SHP77 (cell line): ENCODE measurements around the gene BORA.
"Not testable (repeated sequence)": the region's sequence is repeated elsewhere in the genome, so short reads cannot be mapped to it uniquely, and the experiment has no call there.

ENCODE experiments used
- DNase-seq, 2 experiments: peaks; one replicate each; lab custom pipeline; 2025; lab: John Stamatoyannopoulos, UW

Gene BORA

GRCh38 chr13:72727417-72728289 lies at the start of gene BORA, which contains the start of gene MZT1:
Gene BORA, plus strand, starts transcription at chr13:72727923. Its CDS starts 1,018 bp downstream, at chr13:72728941.
Gene MZT1, minus strand, starts transcription at chr13:72727629. Its CDS starts 27 bp downstream, at chr13:72727602.
- peak; percentile 90 to 93 for DNase-seq

- DNase-seq, result no peak
Observed at GRCh38 chr13:72678312-72678711, 49.4 kb upstream of the BORA start.

DNA sequence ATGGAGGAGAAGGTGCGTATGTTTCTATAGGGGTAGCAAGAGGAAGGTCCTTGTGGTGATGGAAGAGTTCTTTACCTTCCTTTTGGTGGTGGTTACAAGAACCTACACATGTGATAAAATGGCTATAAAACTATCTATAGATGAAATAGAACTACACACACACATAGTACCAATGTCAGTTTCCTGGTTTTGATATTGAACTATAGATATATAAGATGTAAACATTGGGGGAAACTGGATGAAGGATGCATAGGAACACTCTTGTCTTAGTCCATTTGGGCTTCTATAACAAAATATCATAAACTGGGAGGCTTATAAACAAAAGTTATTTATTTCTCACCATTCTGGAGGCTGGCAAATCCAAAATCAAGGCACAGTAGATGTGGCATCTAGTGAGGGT lies 47.4 kb upstream of the BORA start:
- no peak for DNase-seq

DNA sequence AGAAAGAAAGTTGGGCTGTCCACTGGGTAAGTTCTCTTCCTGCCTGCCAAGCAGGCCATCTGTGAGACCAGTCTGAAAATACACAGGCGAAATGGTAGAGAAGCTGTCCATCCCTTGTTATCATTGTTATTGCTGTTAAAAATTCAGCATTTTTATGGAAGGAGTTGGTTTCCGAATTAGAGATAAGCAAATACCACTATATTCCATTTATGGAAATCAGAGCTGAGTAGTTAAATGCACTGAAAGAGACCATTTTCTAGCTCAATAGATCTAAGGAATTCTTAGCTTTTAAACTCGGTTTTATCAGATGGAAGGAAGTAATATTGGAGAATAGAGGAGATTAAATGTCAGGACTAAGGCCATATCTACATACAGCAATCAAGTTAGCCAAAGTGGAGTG lies 41.0 kb upstream of the BORA start:
- DNase-seq, result no peak

GRCh38 chr13:72689181-72689696 lies 38.5 kb upstream of the BORA start:
- DNase-seq, result no peak

- no peak for DNase-seq
Observed at GRCh38 chr13:72692884-72693514, 34.7 kb upstream of the BORA start.

- no peak for DNase-seq
Observed at GRCh38 chr13:72693832-72694231, 33.9 kb upstream of the BORA start.

GRCh38 chr13:72694314-72694713 lies 33.4 kb upstream of the BORA start:
- DNase-seq, result no peak

DNA sequence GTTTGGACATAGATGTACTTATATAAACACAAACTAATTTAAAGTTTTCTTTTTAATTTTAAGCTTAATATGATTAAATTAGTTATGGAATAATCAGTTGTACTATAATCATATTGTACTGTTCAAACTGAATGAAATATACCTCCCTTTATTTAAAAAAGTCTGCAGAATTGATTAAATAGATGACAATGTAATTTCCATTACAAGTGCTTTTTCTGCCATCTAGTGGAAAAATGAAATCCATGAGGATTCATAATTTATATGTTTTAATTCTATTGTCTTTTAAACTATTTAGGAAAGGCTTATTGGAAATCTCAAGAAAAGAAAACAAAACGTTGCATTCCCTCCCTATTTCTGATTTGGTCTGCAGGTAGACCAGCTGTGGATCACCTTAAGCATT lies 31.1 kb upstream of the BORA start:
- no peak for DNase-seq

DNA sequence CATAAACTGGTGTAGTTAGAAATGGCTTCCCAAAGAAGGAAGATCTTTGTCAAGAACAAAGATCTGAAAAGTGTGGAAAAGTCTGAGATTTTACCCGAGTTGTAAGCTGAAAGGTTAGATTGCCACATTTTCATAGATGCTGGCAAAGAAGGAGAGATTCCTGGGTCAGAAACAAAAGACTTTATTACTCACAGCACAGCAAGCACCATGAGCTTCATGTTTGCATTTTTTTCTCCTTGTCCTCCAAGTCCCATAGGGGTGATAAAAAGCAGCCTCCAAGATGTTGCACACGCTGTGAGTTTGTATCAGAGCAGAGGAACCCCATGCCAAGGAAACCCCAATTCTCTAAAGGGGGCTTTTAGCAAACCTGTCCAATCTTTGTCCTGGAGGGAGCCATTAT lies 29.6 kb upstream of the BORA start:
- no peak for DNase-seq

DNA sequence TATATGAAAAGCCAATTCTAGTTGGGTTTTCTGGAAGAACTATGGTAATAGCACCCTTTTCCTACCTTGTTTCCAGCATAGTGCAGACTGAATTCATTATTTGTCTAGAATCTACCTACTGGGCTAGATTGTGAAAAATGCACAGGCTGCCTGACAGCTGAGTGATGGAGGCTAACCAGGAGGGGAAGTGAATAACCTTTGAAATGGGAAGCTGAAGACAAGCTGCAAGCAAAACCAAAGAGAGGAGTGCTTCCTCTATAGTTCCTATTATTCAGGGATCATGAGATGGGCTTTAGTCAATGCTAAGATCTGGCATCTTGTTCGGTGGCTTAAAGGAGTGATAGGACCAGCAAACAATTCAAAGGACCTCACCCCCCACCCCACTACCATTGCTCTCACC lies 27.2 kb upstream of the BORA start:
- DNase-seq, result no peak

DNA sequence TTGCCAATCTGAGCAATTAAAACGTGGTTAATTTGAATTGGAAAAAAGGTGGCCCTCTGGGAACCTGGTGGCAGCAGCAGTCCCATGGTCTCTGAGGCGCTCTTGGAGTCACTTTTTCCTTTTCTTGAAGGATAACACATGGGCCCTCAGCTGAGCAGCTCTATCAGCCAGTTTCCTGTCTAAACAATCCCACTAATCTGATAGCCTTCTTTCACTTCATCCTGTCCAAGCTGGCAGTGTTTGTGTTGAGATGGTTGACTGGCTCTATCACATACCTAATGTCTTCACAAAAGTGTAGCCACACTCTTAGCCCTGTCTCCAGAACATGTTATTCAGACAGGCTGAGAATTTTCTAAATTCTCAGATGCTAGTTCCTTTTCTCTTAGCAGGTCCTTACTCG lies 10.9 kb upstream of the BORA start:
- no peak for DNase-seq

GRCh38 chr13:72726185-72726584 lies 1.5 kb upstream of the BORA start:
- DNase-seq, result not testable (repeated sequence)

- DNase-seq, result peak in 1 of 2 experiments; percentile 8
Observed at GRCh38 chr13:72726726-72727416, 852 bp upstream of the BORA start.

DNA sequence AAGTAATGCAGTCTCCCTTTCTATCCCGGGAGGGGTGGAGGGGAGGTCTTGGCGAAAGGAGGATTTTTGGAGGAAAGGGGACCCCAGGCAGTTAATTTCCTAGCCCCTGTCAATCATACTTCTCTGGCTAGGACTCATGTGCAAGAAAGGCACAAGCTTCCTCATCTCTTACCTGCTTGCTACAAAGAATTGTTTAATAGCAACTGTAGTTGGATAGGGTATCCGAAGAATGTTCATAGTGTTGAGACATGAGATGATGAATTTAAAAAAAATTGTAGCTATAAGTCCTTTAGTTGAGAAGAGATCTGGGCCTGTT lies 525 bp downstream of the BORA start:
- DNase-seq, result no peak

DNA sequence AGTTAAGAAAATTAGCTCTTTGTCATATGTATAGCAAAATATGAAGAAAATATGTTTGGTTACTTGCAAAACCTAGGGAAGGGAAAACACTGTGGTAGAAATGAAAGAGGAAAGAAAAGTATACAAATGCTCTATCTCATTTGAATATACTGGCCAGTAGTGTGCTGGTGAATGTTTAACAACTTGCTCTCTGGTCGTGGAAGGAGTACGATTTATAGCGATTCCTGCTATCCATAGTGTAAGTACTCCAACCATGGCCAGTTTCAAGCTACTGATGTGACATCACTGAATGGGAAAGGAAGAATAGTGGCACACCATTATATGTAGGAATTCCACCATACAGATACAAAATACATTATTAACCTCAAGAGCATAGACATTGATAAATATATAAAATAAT lies 9.3 kb downstream of the BORA start:
- DNase-seq, result no peak

DNA sequence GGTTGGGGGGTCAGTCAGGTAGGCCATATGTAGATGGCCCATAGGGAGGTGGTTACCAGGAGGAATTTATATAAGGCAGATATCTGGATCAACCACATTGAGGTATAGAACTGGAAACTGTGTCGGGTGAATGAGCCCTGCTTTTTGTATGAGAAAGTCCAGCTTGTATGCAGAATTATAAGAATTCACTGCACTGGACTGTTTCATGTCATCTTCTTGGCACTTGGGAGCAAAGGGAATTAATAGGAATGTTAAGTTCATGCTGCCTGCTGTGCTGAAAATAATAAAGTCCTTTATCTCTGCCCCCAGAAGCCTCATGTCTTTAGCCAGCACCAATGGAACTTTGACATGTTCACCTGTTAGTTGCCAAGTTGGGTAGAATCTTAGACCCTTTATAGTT lies 12.3 kb downstream of the BORA start:
- DNase-seq, result no peak

- DNase-seq, result no peak
Observed at GRCh38 chr13:72745260-72745659, 17.5 kb downstream of the BORA start.

DNA sequence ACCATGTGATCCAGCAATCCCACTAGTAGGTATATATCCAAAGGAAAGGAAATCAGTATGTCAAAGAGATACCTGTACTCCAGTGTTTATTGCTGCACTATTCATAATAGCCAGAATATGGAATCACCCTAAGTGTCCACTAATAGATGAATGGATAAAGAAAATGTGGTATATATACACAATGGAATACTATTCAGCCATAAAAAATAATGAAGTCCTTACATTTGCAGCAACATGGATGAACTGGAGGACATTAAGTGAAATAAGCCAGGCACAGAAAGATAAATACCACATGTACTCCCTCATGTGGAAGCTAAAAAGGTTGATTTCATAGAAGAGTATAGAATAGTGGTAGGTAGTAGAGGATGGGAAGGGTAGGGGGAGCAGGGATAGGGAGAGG lies 23.5 kb downstream of the BORA start:
- no peak for DNase-seq

- DNase-seq, result no peak
Observed at GRCh38 chr13:72754111-72754510, 26.4 kb downstream of the BORA start.

GRCh38 chr13:72757792-72758535 lies 30.2 kb downstream of the BORA start:
- no peak for DNase-seq

DNA sequence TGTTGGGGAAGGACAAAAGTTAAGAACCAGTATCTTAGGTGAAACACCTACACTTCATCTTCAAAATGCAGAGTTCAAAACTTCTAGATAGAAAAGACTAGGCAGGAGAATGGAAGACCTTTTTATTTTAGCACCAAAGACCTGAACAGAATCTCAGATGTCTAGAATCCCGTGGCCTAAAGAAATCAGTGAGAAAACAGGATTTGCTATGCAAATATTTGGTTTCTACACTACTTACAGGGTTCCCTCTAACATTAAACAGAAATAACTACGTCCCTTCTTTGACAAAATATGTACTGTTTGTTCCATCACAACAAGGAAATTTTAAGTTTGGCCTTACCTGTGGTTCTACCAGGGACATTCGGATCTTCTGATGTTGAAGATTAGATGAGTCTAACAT lies 32.5 kb downstream of the BORA start:
- DNase-seq, result no peak
